Gastroesophageal sphincter (tissue), 4 donors: ENCODE measurements around the gene ATP8A1. TPM values are rescaled to one million over a fixed set of nuclear protein-coding genes. Genes with fewer than 3 reads are reported as not detected.

Experiments
- ATAC-seq: fragments of 150-250 bp; one replicate; pipeline ENCODE4 v1.9.1; 2016; ENCODE audit warnings: mild to moderate bottlenecking, moderate library complexity
- H3K27ac ChIP-seq, 4 donors: fragments of 200-600 bp; sonication (generic) in 3 of 4; 1 replicate in 3 of 4; 2 replicates in 1 of 4; pipeline ENCODE4 v1.5.1; 2016 to 2019
- H3K27me3 ChIP-seq: fragments of 200-600 bp; sonication (generic); one replicate; pipeline ENCODE4 v1.5.1; 2019
- H3K36me3 ChIP-seq, 2 donors: fragments of 200-600 bp; sonication (generic); one replicate each; pipeline ENCODE4 v1.5.1; 2019; ENCODE audit warnings: control low read depth in 1 of 2
- H3K4me1 ChIP-seq, 3 donors: fragments of 200-600 bp; sonication (generic); 1 replicate in 2 of 3; 2 replicates in 1 of 3; pipeline ENCODE4 v1.5.1; 2016 to 2019; ENCODE audit warnings: control low read depth in 2 of 3
- H3K4me3 ChIP-seq, 2 donors: fragments of 200-600 bp; sonication (generic); one replicate each; pipeline ENCODE4 v1.5.1; 2019; ENCODE audit warnings: mild to moderate bottlenecking in 1 of 2, moderate library complexity in 1 of 2
- H3K9me3 ChIP-seq, 3 donors: fragments of 200-600 bp; sonication (generic); one replicate each; pipeline ENCODE4 v1.5.1; 2017 to 2019; ENCODE audit warnings: control low read depth in 2 of 3
- EP300 ChIP-seq: sonication (generic); formaldehyde crosslinking; IDR thresholded peaks from one replicate; pipeline ENCODE4 v1.6.1; 2017; ENCODE audit warnings: antibody characterized with exemption, mild to moderate bottlenecking
- POLR2A ChIP-seq, 2 donors: fragments of 450-650 bp; IDR thresholded peaks; one replicate each; pipeline ENCODE4 v1.6.1; 2017; ENCODE audit warnings: antibody characterized with exemption in 2 of 2, mild to moderate bottlenecking in 2 of 2, moderate library complexity in 1 of 2
- POLR2AphosphoS5 ChIP-seq: sonication (generic); formaldehyde crosslinking; IDR thresholded peaks from one replicate; pipeline ENCODE4 v1.6.1; 2017; ENCODE audit warnings: antibody characterized with exemption
- WGBS, 2 donors: methylation state at CpG; one replicate each; pipeline ENCODE4 v1.1.5; 2018; ENCODE audit warnings: low coverage in 1 of 2; 5-methylcytosine and 5-hydroxymethylcytosine counted together
- total RNA-seq, 4 donors: library from RNA; depleted of rRNA; stranded (reverse); fragments of >200 nt; gene quantifications; one replicate each; pipeline ENCODE4 v1.1.0, GENCODE V29; 2016
- TF ChIP-seq, protein P1 (sequence below), 4 experiments: fragments of 200-600 bp in 2 of 4; fragments of 450-650 bp in 2 of 4; sonication (generic) in 1 of 4; IDR thresholded peaks; one replicate each; pipeline ENCODE4 v1.5.1; 2017 to 2019; ENCODE audit warnings: antibody characterized with exemption in 4 of 4, mild to moderate bottlenecking in 2 of 4, moderate library complexity in 2 of 4

Gene ATP8A1
- total RNA-seq, 4 donors from 2014 or later: 5.6 to 21.9 (median 8.9) TPM

DNA sequence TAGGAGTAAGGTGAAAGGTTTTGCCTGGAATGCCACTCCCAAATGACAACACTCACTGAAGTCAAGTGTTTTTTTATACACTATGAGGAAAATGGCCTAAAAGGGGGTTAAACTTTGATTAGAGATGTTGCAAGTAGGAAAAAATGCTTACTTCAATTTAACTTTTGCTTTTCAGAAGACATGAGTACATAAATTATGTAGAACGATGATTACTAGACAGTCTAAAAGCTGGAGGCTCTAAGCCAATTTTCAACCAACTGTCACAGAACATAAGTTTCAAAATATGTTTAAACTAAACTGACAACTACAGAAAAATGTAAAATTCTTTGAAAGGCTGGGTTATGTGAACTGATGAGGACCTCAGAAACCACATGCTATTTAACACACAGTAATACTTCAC is 176.2 kb downstream of the ATP8A1 start:
- ATAC-seq: no peak
- WGBS, 2 donors: 31 to 50% methylated on average over 1 of the region's 1 CpG

DNA sequence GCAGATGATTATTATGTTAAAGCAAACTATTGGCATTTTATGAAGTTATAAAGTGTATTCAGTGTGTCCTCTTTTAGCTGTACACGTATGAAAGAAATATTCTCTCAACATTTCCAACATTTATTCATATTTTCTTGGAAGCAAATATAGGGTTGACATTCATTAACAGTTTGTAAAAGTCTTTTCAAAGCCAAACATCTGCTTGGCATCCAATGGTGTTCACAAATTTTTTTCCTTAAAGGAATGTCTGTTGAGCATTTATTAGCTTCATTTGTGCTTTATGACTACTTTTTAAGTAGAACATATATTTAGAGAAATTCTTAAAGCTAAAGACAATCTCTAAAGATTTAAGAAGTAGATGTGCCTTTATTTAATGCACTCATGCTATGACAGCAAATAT is 176.6 kb downstream of the ATP8A1 start:
- Histone ChIP-seq H3K4me3 (no peak overlapping the region), H3K27me3 (no peaks in the 10 kb centered on the region), H3K36me3 (no peaks in the 10 kb centered on the region), H3K9me3 (no peaks in the 10 kb centered on the region), H3K27ac (no peak overlapping the region), H3K4me1 (peaks cover 0 to 5% (median 0%) of the 10 kb centered on the region in 3 donors)
- 29 to 39% methylated on average over 1 of the region's 1 CpG for WGBS, 2 donors
- TF ChIP-seq EP300 (no peak), POLR2AphosphoS5 (no peak)
- TF ChIP-seq, protein P1, sequence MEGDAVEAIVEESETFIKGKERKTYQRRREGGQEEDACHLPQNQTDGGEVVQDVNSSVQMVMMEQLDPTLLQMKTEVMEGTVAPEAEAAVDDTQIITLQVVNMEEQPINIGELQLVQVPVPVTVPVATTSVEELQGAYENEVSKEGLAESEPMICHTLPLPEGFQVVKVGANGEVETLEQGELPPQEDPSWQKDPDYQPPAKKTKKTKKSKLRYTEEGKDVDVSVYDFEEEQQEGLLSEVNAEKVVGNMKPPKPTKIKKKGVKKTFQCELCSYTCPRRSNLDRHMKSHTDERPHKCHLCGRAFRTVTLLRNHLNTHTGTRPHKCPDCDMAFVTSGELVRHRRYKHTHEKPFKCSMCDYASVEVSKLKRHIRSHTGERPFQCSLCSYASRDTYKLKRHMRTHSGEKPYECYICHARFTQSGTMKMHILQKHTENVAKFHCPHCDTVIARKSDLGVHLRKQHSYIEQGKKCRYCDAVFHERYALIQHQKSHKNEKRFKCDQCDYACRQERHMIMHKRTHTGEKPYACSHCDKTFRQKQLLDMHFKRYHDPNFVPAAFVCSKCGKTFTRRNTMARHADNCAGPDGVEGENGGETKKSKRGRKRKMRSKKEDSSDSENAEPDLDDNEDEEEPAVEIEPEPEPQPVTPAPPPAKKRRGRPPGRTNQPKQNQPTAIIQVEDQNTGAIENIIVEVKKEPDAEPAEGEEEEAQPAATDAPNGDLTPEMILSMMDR (IDR thresholded peaks at IDR 0.05): no peak
- ATAC-seq: no peak

More for the DNA sequence above, 176.2 kb downstream of the ATP8A1 start:
- no peak overlapping the region for H3K27ac ChIP-seq
- no peaks in the 10 kb centered on the region for H3K36me3 ChIP-seq
- peaks cover 0 to 5% (median 0%) of the 10 kb centered on the region in 3 donors for H3K4me1 ChIP-seq
- H3K9me3 ChIP-seq: no peaks in the 10 kb centered on the region
- TF ChIP-seq, protein P1 (IDR thresholded peaks at IDR 0.05): no peak
- TF ChIP-seq POLR2A (IDR thresholded peaks at IDR 0.05): no peak
- TF ChIP-seq POLR2AphosphoS5: no peak
- no peak for TF ChIP-seq EP300
- no peaks in the 10 kb centered on the region for H3K27me3 ChIP-seq
- no peak overlapping the region for H3K4me3 ChIP-seq

DNA sequence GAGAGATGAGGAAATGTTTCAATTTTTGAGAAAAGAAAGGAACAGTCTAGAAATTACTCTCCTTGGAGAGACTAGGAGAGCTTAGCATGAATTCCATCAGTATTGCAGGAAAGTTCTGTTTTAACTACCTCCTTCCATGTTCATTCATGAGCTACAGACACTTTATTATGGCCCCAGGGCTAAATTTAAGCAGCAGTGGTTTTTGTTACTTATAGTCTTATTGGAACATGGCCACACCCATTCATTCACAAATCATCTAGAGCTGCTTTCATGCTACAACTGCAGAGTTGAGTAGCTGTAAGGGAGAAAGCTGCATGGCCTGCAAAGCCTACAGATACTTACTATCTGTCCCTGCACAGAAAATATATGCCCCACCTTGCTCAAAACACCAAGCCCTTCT is 178.0 kb downstream of the ATP8A1 start:
- Histone ChIP-seq H3K27me3 (no peaks in the 10 kb centered on the region), H3K9me3 (no peaks in the 10 kb centered on the region), H3K36me3 (no peaks in the 10 kb centered on the region), H3K4me1 (peaks cover 0 to 5% (median 0%) of the 10 kb centered on the region in 3 donors), H3K27ac (no peak overlapping the region), H3K4me3 (no peak overlapping the region)
- ATAC-seq: no peak
- no peak for TF ChIP-seq POLR2A (IDR thresholded peaks at IDR 0.05)
- TF ChIP-seq POLR2AphosphoS5: no peak
- no peak for TF ChIP-seq EP300
- TF ChIP-seq, protein P1 (IDR thresholded peaks at IDR 0.05): no peak

DNA sequence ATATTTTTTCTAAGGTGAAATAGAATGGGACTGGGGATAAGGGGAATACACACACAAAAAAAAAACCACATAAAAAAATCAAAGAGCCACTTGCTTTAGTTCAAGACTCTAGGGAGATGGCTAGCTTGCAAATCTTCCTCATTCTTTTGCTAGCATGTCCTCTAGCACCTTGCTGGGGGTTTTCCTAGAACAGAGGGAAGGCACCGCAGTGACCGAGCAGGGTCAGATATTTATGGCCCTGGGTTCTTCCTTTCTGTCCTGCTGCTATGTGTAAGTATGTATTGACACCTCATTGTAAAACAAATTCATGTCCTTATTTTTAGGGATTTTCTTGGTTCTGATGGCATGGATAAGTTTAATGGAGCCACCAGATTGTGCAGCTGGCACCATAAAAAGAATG is 178.4 kb downstream of the ATP8A1 start:
- no peak overlapping the region for H3K27ac ChIP-seq
- H3K9me3 ChIP-seq: no peaks in the 10 kb centered on the region
- H3K4me1 ChIP-seq: peaks cover 0 to 5% (median 0%) of the 10 kb centered on the region in 3 donors
- no peaks in the 10 kb centered on the region for H3K27me3 ChIP-seq
- no peak for TF ChIP-seq POLR2AphosphoS5
- TF ChIP-seq, protein P1 (IDR thresholded peaks at IDR 0.05): no peak
- TF ChIP-seq EP300: no peak
- no peak for TF ChIP-seq POLR2A (IDR thresholded peaks at IDR 0.05)
- ATAC-seq: no peak
- H3K36me3 ChIP-seq: no peaks in the 10 kb centered on the region
- WGBS, 2 donors: 80 to 96% methylated on average over 2 of the region's 2 CpGs
- no peak overlapping the region for H3K4me3 ChIP-seq

DNA sequence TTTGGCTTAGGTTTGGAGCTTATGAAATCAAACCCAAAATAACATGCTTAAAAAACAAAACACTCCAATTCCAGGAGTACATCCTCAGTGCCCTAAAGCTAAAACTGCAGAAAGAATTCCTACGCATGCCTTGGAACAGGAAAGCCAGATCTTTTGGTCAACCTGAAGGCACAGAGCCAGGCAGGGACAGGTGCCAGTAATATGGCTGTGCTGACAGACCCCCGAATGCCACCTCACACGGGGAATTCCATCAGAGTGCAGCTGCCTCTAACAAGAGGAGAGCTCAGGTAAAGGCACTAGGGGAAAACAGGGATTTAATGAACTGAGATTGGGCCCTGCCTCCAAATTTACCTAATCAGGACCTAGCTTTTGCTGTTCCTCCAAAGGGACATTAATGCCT is 182.5 kb downstream of the ATP8A1 start:
- Histone ChIP-seq H3K4me1 (no peaks in the 10 kb centered on the region), H3K27ac (no peak overlapping the region), H3K27me3 (no peaks in the 10 kb centered on the region), H3K36me3 (no peaks in the 10 kb centered on the region), H3K4me3 (no peak overlapping the region), H3K9me3 (no peaks in the 10 kb centered on the region)
- ATAC-seq: no peak
- WGBS, 2 donors: 50 to 63% methylated on average over 2 to 3 of the region's 3 CpGs
- TF ChIP-seq EP300: no peak
- no peak for TF ChIP-seq POLR2AphosphoS5
- TF ChIP-seq POLR2A (IDR thresholded peaks at IDR 0.05): no peak
- TF ChIP-seq, protein P1 (IDR thresholded peaks at IDR 0.05): no peak
